SK-N-SH (cell line): ENCODE measurements around the gene DBNDD2. TPM values are rescaled to one million over a fixed set of nuclear protein-coding genes. Genes with fewer than 3 reads are reported as not detected.

Experiments
- ELF1 ChIP-seq: IDR thresholded peaks from 2 replicates; pipeline ENCODE4 v1.4.0; 2012
- EZH2phosphoT487 ChIP-seq: fragments of 200-600 bp; sonication (generic); IDR thresholded peaks from 2 replicates; pipeline ENCODE4 v1.6.1; 2017; ENCODE audit warnings: low read depth, mixed run types, mild to moderate bottlenecking, antibody characterized with exemption, moderate library complexity, borderline replicate concordance
- FOSL2 ChIP-seq: IDR thresholded peaks from 2 replicates; pipeline ENCODE4 v1.4.0; 2012; ENCODE audit warnings: low read depth, mild to moderate bottlenecking, moderate library complexity, borderline replicate concordance
- FOXJ3 ChIP-seq: sonication (generic); formaldehyde crosslinking; IDR thresholded peaks from 2 replicates; pipeline ENCODE4 v1.5.1; 2020; ENCODE audit warnings: mild to moderate bottlenecking, missing genetic modification reagents
- GABPA ChIP-seq: IDR thresholded peaks from 2 replicates; pipeline ENCODE4 v1.4.0; 2012; ENCODE audit warnings: low read depth, mild to moderate bottlenecking
- MXI1 ChIP-seq: IDR thresholded peaks from 2 replicates; pipeline ENCODE4 v1.6.1; 2012; ENCODE audit warnings: mild to moderate bottlenecking, low read depth, low read length, improper control_type of control experiment
- NFIC ChIP-seq: IDR thresholded peaks from 2 replicates; pipeline ENCODE4 v1.4.0; 2012; ENCODE audit warnings: borderline replicate concordance
- PBX3 ChIP-seq: IDR thresholded peaks from 2 replicates; pipeline ENCODE4; 2012
- RFX5 ChIP-seq: IDR thresholded peaks from 2 replicates; pipeline ENCODE4 v1.6.1; 2012; ENCODE audit warnings: mild to moderate bottlenecking, improper control_type of control experiment, low read length
- RXRA ChIP-seq: IDR thresholded peaks from 2 replicates; pipeline ENCODE4 v1.4.0; 2012; ENCODE audit warnings: low read depth, mild to moderate bottlenecking, borderline replicate concordance
- SIN3A ChIP-seq: IDR thresholded peaks from 2 replicates; pipeline ENCODE4 v1.6.1; 2012; ENCODE audit warnings: low read depth, mild to moderate bottlenecking, low read length, moderate library complexity, borderline replicate concordance
- SMC3 ChIP-seq: IDR thresholded peaks from 2 replicates; pipeline ENCODE4 v1.6.1; 2012; ENCODE audit warnings: low read depth, low read length, improper control_type of control experiment
- TEAD4 ChIP-seq: IDR thresholded peaks from 2 replicates; pipeline ENCODE4 v1.4.0; 2012; ENCODE audit warnings: mild to moderate bottlenecking, borderline replicate concordance; ENCODE audit not compliant: insufficient read depth
- polyA plus RNA-seq, 3 experiments: library from polyadenylated mRNA; depleted of rRNA; stranded (reverse); fragments of >200 nt; gene quantifications; 2 replicates each; pipeline ENCODE4 v1.2.3, GENCODE V29; 2012
- TF ChIP-seq, protein P1 (sequence below): IDR thresholded peaks from 2 replicates; pipeline ENCODE4 v1.6.1; 2012; ENCODE audit warnings: mild to moderate bottlenecking, low read depth, low read length, moderate library complexity
- TF ChIP-seq, protein P2 (sequence below): IDR thresholded peaks from 2 replicates; pipeline ENCODE4 v1.4.0; 2012; ENCODE audit warnings: low read depth, borderline replicate concordance

DBNDD2 gene
- polyA plus RNA-seq, 1 of the 3 experiments (the other 2 are of a cell fraction): 22.4 TPM

GRCh38 chr20:45415822-45416637, 7.9 kb downstream of the DBNDD2 start, which contains the start of gene PIGT (continued):
- TF ChIP-seq FOXJ3 (CRISPR knock-in tag) (no peak), TEAD4 (no peak), SMC3 (peak; percentile 14; the same call in 1 of the 2 replicates), RXRA (no peak), GABPA (peak; percentile 96), NFIC (no peak), PBX3 (no peak), MXI1 (peak; percentile 81), EZH2phosphoT487 (no peak), ELF1 (peak; percentile 97), FOSL2 (no peak), RFX5 (0 out of 2 replicates have a peak, but pooled peaks have one; percentile 15), SIN3A (no peak)
- TF ChIP-seq, protein P1, sequence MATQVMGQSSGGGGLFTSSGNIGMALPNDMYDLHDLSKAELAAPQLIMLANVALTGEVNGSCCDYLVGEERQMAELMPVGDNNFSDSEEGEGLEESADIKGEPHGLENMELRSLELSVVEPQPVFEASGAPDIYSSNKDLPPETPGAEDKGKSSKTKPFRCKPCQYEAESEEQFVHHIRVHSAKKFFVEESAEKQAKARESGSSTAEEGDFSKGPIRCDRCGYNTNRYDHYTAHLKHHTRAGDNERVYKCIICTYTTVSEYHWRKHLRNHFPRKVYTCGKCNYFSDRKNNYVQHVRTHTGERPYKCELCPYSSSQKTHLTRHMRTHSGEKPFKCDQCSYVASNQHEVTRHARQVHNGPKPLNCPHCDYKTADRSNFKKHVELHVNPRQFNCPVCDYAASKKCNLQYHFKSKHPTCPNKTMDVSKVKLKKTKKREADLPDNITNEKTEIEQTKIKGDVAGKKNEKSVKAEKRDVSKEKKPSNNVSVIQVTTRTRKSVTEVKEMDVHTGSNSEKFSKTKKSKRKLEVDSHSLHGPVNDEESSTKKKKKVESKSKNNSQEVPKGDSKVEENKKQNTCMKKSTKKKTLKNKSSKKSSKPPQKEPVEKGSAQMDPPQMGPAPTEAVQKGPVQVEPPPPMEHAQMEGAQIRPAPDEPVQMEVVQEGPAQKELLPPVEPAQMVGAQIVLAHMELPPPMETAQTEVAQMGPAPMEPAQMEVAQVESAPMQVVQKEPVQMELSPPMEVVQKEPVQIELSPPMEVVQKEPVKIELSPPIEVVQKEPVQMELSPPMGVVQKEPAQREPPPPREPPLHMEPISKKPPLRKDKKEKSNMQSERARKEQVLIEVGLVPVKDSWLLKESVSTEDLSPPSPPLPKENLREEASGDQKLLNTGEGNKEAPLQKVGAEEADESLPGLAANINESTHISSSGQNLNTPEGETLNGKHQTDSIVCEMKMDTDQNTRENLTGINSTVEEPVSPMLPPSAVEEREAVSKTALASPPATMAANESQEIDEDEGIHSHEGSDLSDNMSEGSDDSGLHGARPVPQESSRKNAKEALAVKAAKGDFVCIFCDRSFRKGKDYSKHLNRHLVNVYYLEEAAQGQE: no peak
- TF ChIP-seq, protein P2, sequence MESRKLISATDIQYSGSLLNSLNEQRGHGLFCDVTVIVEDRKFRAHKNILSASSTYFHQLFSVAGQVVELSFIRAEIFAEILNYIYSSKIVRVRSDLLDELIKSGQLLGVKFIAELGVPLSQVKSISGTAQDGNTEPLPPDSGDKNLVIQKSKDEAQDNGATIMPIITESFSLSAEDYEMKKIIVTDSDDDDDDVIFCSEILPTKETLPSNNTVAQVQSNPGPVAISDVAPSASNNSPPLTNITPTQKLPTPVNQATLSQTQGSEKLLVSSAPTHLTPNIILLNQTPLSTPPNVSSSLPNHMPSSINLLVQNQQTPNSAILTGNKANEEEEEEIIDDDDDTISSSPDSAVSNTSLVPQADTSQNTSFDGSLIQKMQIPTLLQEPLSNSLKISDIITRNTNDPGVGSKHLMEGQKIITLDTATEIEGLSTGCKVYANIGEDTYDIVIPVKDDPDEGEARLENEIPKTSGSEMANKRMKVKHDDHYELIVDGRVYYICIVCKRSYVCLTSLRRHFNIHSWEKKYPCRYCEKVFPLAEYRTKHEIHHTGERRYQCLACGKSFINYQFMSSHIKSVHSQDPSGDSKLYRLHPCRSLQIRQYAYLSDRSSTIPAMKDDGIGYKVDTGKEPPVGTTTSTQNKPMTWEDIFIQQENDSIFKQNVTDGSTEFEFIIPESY: 0 out of 2 replicates have a peak, but pooled peaks have one; percentile 60
